HT-29 (cell line): ENCODE results near the gene KLHL29. TPM values are rescaled to one million over a fixed set of nuclear protein-coding genes. Genes with fewer than 3 reads are reported as not detected.

Experiments used
- DNase-seq: peaks from one replicate; pipeline ENCODE4 v3.0.0-alpha.2; 2015; ENCODE audit warnings: low spot score
- total RNA-seq: library from RNA; depleted of rRNA; stranded (reverse); fragments of >200 nt; shearing (Covaris generic); gene quantifications from 2 replicates; pipeline ENCODE4 v1.2.3, GENCODE V29; 2014

The KLHL29 gene
- total RNA-seq, 1 experiment from 2014 or later, result 0.18 TPM

- DNase-seq, result no peak
These were observed 9.7 kb downstream of the KLHL29 start for GRCh38 chr2:23394700-23395099.

GRCh38 chr2:23397478-23397877 is 12.5 kb downstream of the KLHL29 start:
- no peak for DNase-seq

GRCh38 chr2:23399674-23400261 is 14.8 kb downstream of the KLHL29 start:
- DNase-seq, result no peak

- no peak for DNase-seq
These were observed 15.7 kb downstream of the KLHL29 start for GRCh38 chr2:23400703-23401102.

GRCh38 chr2:23401427-23402204 is 16.6 kb downstream of the KLHL29 start:
- DNase-seq, result no peak

GRCh38 chr2:23402205-23402740 is 17.3 kb downstream of the KLHL29 start:
- no peak for DNase-seq

GRCh38 chr2:23404426-23404825 is 19.4 kb downstream of the KLHL29 start:
- DNase-seq, result peak; percentile 72

GRCh38 chr2:23409248-23409647 is 24.3 kb downstream of the KLHL29 start:
- no peak for DNase-seq

- DNase-seq, result no peak
These were observed 25.6 kb downstream of the KLHL29 start for GRCh38 chr2:23410596-23410995.

- no peak for DNase-seq
These were observed 26.9 kb downstream of the KLHL29 start for GRCh38 chr2:23411752-23412431.

GRCh38 chr2:23412556-23413155 is 27.7 kb downstream of the KLHL29 start:
- DNase-seq, result no peak

GRCh38 chr2:23413641-23414040 is 28.7 kb downstream of the KLHL29 start:
- no peak for DNase-seq

- DNase-seq, result no peak
These were observed 29.1 kb downstream of the KLHL29 start for GRCh38 chr2:23414106-23414505.

- peak; percentile 14 for DNase-seq
These were observed 29.9 kb downstream of the KLHL29 start for GRCh38 chr2:23414871-23415270.

- no peak for DNase-seq
These were observed 32.3 kb downstream of the KLHL29 start for GRCh38 chr2:23417310-23417709.

- DNase-seq, result no peak
These were observed 33.1 kb downstream of the KLHL29 start for GRCh38 chr2:23418056-23418455.

GRCh38 chr2:23418461-23418911 is 33.5 kb downstream of the KLHL29 start:
- no peak for DNase-seq

- no peak for DNase-seq
These were observed 34.5 kb downstream of the KLHL29 start for GRCh38 chr2:23419171-23420090.

- no peak for DNase-seq
These were observed 35.3 kb downstream of the KLHL29 start for GRCh38 chr2:23420091-23420839.

- no peak for DNase-seq
These were observed 36.0 kb downstream of the KLHL29 start for GRCh38 chr2:23420840-23421476.
